T-cell (primary cell): ENCODE results near the gene UHRF1. TPM values are rescaled to one million over a fixed set of nuclear protein-coding genes. Genes with fewer than 3 reads are reported as not detected.

Experiments used
- ATAC-seq, 4 experiments: fragments of 200-7000 bp in 3 of 4; fragments of 150-1000 bp in 1 of 4; cut with Tn5 transposase; replicated peaks in 1 of 4; 1 replicate in 3 of 4; 2 replicates in 1 of 4; pipeline ENCODE4 v1.10.0; 2021; ENCODE audit warnings: moderate library complexity in 3 of 4, mild to moderate bottlenecking in 2 of 4, moderate number of reproducible peaks in 1 of 4
- CTCF ChIA-PET, 2 donors: fragments of 300-600 bp; sonication (Branson Sonifier 250); formaldehyde crosslinking; loops; one replicate each; lab custom pipeline; 2022; ENCODE audit warnings: antibody characterized with exemption in 2 of 2; lab: Charles Lee
- POLR2A ChIA-PET, 2 donors: fragments of 300-600 bp; sonication (Branson Sonifier 250); formaldehyde crosslinking; loops; one replicate each; lab custom pipeline; 2022; ENCODE audit warnings: antibody characterized with exemption in 2 of 2; lab: Charles Lee
- DNase-seq, 35 experiments: peaks; one replicate each; pipeline versions ENCODE4 v3.0.0 to v3.0.0-alpha.2; 2013 to 2023
- H3K27ac ChIP-seq: one replicate; pipeline ENCODE4 v1.5.1; 2013; ENCODE audit warnings: low read length
- H3K27me3 ChIP-seq, 2 experiments: replicated peaks in 1 of 2; 1 replicate in 1 of 2; 2 replicates in 1 of 2; pipeline versions ENCODE4 v1.6.1 to v1.7.0; 2013; ENCODE audit warnings: low read length in 1 of 2, mixed read lengths in 1 of 2; ENCODE audit not compliant: control insufficient read depth in 2 of 2, insufficient read depth in 2 of 2; ENCODE audit errors: extremely low read depth in 1 of 2
- H3K36me3 ChIP-seq, 2 donors: 1 replicate in 1 of 2; 2 replicates in 1 of 2; pipeline versions ENCODE4 v1.6.1 to v1.7.0; 2013; ENCODE audit warnings: low read length in 1 of 2; ENCODE audit not compliant: control insufficient read depth in 2 of 2, insufficient read depth in 1 of 2; ENCODE audit errors: extremely low read depth in 1 of 2
- H3K4me1 ChIP-seq, 2 experiments: 1 replicate in 1 of 2; 2 replicates in 1 of 2; pipeline versions ENCODE4 v1.6.1 to v1.7.0; 2013; ENCODE audit warnings: low read length in 2 of 2, mixed read lengths in 1 of 2; ENCODE audit not compliant: insufficient read depth in 2 of 2, control insufficient read depth in 1 of 2; ENCODE audit errors: extremely low read depth in 1 of 2
- H3K4me3 ChIP-seq, 2 donors: 1 replicate in 1 of 2; 2 replicates in 1 of 2; pipeline versions ENCODE4 v1.5.1 to v1.7.0; 2013; ENCODE audit warnings: mild to moderate bottlenecking in 2 of 2, low read length in 1 of 2, moderate library complexity in 1 of 2; ENCODE audit not compliant: control insufficient read depth in 1 of 2; ENCODE audit errors: extremely low read depth in 1 of 2
- H3K9me3 ChIP-seq: 2 replicates; pipeline ENCODE4 v1.7.0; 2013
- H3K27ac Mint-ChIP-seq, 2 donors: one replicate each; pipeline ENCODE4 v1.8.0; 2020 to 2021; ENCODE audit warnings: mild to moderate bottlenecking in 2 of 2, mixed read lengths in 2 of 2
- H3K27me3 Mint-ChIP-seq, 2 donors: one replicate each; pipeline ENCODE4 v1.8.0; 2021 to 2022; ENCODE audit warnings: mixed read lengths in 2 of 2
- H3K36me3 Mint-ChIP-seq: one replicate; pipeline ENCODE4 v1.8.0; 2021; ENCODE audit warnings: mixed read lengths
- H3K4me1 Mint-ChIP-seq, 3 donors: one replicate each; pipeline ENCODE4 v1.8.0; 2020 to 2022; ENCODE audit warnings: mixed read lengths in 3 of 3, mild to moderate bottlenecking in 1 of 3
- H3K4me3 Mint-ChIP-seq, 3 donors: one replicate each; pipeline ENCODE4 v1.8.0; 2020 to 2022; ENCODE audit warnings: mild to moderate bottlenecking in 3 of 3, mixed read lengths in 3 of 3, moderate library complexity in 3 of 3
- H3K9me3 Mint-ChIP-seq, 3 donors: one replicate each; pipeline ENCODE4 v1.8.0; 2020 to 2022; ENCODE audit warnings: mixed read lengths in 3 of 3
- WGBS: methylation state at CpG from one replicate; pipeline ENCODE4 v1.1.5; 2013; ENCODE audit warnings: missing lambda C conversion rate; ENCODE audit not compliant: insufficient coverage; 5-methylcytosine and 5-hydroxymethylcytosine counted together
- total RNA-seq, 35 experiments: library from RNA in 6 of 35; stranded (reverse) in 6 of 35; fragments of 120-200 nt in 1 of 35; gene quantifications; one replicate each; pipeline versions ENCODE4 v1.2.1 to v1.2.4 and lab custom pipeline; 2013 to 2026

The UHRF1 gene
- total RNA-seq, 5 donors from 2014 or later (not counting 1 experiment from before 2014, with no cell fraction given), result 0.89 to 3.1 (median 2.0) TPM

DNA sequence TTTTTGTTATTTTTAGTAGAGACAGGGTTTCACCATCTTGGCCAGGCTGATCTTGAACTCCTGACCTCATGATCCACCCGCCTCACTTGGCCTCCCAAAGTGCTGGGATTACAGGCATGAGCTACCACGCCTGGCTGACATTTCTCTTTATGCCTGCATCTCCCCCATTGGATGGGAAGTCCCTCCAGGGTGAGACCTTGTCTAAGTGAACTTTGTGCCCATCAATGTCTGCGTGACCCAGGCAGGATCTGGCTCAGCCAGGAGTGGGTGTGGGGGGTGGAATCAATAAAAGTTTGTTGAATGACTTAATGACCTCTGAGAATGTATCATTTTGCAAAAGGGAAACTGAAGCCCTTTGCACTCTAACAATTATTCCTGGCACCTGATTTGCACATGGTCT lies 4.8 kb upstream of the UHRF1 start:
- Histone ChIP-seq H3K36me3 (peaks cover 3 to 4% of the 10 kb centered on the region in 2 donors), H3K9me3 (no peaks in the 10 kb centered on the region), H3K4me1 (peaks cover 0 to 24% of the 10 kb centered on the region in 2 experiments), H3K27me3 (peaks cover 0 to 4% of the 10 kb centered on the region in 2 experiments), H3K4me3 (no peak overlapping the region), H3K27ac (no peak overlapping the region)
- ATAC-seq (no peak), DNase-seq (no peak)
- ChIA-PET POLR2A (no interaction called here), CTCF (interaction anchor here in 1 of 2 donors (0.8 kb wide), 1 partner anchor 32 kb away, joined by 3 read pairs; no protein-coding TSS in a partner anchor)
- Mint-ChIP-seq H3K27me3 (no peaks in the 10 kb centered on the region), H3K36me3 (no peaks in the 10 kb centered on the region), H3K4me1 (peaks cover 14 to 27% (median 25%) of the 10 kb centered on the region in 3 donors), H3K9me3 (no peaks in the 10 kb centered on the region), H3K4me3 (no peak overlapping the region), H3K27ac (no peak overlapping the region)
- 94% methylated on average over 2 of the region's 3 CpGs for WGBS

DNA sequence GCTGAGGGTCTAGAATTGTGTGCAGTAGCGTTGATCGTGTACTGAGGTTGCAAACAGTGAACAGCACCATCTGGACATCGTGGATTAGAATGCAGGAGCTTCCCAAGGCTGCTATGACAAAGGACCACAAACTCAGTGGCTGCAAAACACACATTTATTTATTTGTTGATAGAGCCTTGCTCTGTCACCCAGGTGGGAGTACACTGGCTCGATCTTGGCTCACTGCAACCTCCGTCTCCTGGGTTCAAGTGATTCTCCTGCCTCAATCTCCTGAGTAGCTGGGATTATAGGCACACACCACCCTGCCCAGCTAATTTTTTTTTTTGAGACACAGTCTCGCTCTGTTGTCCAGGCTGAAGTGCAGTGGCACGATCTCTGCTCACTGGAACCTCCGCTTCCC lies 2.3 kb upstream of the UHRF1 start:
- Mint-ChIP-seq H3K36me3 (no peaks in the 10 kb centered on the region), H3K27me3 (no peaks in the 10 kb centered on the region), H3K4me1 (peaks cover 31 to 44% (median 33%) of the 10 kb centered on the region in 3 donors), H3K4me3 (no peak overlapping the region), H3K9me3 (no peaks in the 10 kb centered on the region), H3K27ac (no peak overlapping the region)
- Histone ChIP-seq H3K36me3 (peaks cover 3 to 4% of the 10 kb centered on the region in 2 donors), H3K9me3 (no peaks in the 10 kb centered on the region), H3K4me3 (no peak overlapping the region), H3K4me1 (peaks cover 10 to 40% of the 10 kb centered on the region in 2 experiments), H3K27me3 (peaks cover 0 to 4% of the 10 kb centered on the region in 2 experiments), H3K27ac (no peak overlapping the region)
- DNase-seq (no peak), ATAC-seq (no peak)
- ChIA-PET POLR2A (no interaction called here), CTCF (interaction anchor here in 1 of 2 donors (0.6 kb wide), 1 partner anchor 54 kb away, joined by 4 read pairs; no protein-coding TSS in a partner anchor)
- WGBS, result 97% methylated on average over 5 of the region's 8 CpGs

DNA sequence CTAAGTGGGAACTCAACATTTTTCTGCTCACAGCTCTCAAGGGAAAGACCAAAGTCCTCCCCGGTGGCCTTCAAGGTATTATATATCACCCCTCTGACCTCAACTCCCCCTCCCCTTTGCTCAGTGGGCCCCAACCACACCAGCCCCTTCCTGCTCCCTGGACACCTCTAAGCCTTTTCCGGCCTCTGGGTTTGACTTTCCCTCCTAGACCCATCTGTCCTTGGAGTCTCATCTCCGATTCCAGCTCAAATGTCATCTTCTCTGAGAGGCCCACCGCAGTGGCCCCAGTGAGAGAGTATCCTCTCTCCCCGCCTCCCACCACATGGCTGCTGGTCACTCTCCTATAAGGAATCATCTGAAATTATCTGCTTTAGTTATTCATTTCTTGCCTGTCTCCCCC lies 941 bp upstream of the UHRF1 start:
- ChIA-PET POLR2A (no interaction called here), CTCF (interaction anchor here in 1 of 2 donors (0.8 kb wide), 1 partner anchor 38 kb away, joined by 3 read pairs; no protein-coding TSS in a partner anchor)
- Mint-ChIP-seq H3K27ac (peak overlapping the region; percentile 45 to 56), H3K4me1 (peaks cover 40 to 55% (median 42%) of the 10 kb centered on the region in 3 donors), H3K4me3 (peak overlapping the region; percentile 61 to 67 (median 65)), H3K27me3 (no peaks in the 10 kb centered on the region), H3K36me3 (no peaks in the 10 kb centered on the region), H3K9me3 (no peaks in the 10 kb centered on the region)
- Histone ChIP-seq H3K4me3 (no peak overlapping the region), H3K9me3 (no peaks in the 10 kb centered on the region), H3K27ac (no peak overlapping the region), H3K36me3 (peaks cover 3 to 4% of the 10 kb centered on the region in 2 donors), H3K4me1 (peaks cover 13 to 54% of the 10 kb centered on the region in 2 experiments), H3K27me3 (peaks cover 0 to 4% of the 10 kb centered on the region in 2 experiments)
- ATAC-seq (no peak), DNase-seq (no peak)
- WGBS, result 97% methylated on average over 4 of the region's 5 CpGs

DNA sequence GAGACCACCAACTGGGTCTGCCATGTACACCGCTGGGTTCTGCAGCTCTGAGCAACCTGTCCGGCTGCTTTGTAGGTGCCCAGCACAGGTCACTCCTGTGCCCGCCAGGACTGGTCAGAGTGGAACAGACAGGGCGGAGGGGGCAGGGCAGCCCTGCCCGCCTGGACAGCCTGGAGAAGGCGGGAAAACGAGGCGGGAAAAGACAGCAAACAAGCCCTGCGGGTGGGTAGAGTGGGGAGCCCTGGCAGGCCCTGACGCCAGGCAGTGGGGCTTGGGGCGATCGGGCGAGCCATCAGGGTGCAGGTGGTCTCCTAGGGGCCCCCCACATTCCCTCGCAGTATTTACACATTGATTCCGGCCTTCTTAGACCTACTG lies 533 bp upstream of the UHRF1 start:
- H3K27me3 ChIP-seq, result peaks cover 0 to 4% of the 10 kb centered on the region in 2 experiments
- Mint-ChIP-seq H3K4me1 (peaks cover 44 to 57% (median 45%) of the 10 kb centered on the region in 3 donors), H3K27me3 (no peaks in the 10 kb centered on the region), H3K27ac (no peak overlapping the region), H3K36me3 (no peaks in the 10 kb centered on the region), H3K9me3 (no peaks in the 10 kb centered on the region), H3K4me3 (peak overlapping the region; percentile 61 to 67 (median 65))
- H3K4me1 ChIP-seq, result peaks cover 14 to 58% of the 10 kb centered on the region in 2 experiments
- DNase-seq (no peak), ATAC-seq (no peak)
- ChIA-PET POLR2A (no interaction called here), CTCF (no interaction called here)
- WGBS, result 92% methylated on average over 10 of the region's 15 CpGs
- H3K36me3 ChIP-seq, result peaks cover 3 to 4% of the 10 kb centered on the region in 2 donors
- no peak overlapping the region for H3K27ac ChIP-seq
- no peak overlapping the region for H3K4me3 ChIP-seq
- H3K9me3 ChIP-seq, result no peaks in the 10 kb centered on the region

DNA sequence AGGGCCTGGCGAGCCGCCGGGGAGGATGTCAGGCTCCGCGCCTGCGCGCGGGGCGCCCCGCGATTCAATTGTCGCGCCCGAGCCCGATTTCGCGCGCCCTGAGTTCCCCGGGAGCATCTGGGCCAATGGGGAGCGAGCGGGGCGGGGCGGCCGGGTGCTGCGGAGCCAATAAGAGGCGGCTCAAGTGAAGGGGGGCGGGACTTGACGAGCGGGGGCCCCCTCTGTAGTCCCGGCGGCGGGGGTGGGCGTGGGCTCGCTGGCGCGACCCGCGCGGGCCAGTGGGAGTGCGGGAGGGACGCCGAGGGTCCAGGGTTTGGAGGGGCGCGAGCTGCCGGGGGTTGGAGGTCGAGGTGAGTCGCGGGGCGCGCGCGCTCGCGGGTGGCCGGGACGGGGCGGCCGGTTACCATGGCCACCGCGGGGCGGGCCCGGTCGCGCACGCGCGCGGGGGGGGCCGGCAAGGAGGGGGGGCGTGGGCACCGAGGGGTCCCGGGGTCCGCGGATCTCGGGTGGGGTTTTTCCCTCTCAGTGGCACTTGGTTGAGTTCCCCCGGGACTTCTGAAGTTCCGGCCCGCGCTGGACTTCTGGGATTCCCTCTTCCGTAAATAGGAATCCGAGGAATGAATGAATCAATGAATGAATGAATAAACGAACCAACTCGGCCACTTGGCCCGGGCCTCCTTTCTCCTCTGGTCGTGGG lies 744 bp downstream of the UHRF1 start:
- CTCF ChIA-PET, result no interaction called here
- H3K4me3 Mint-ChIP-seq, result peak overlapping the region; percentile 87 to 99 (median 99)
- ATAC-seq, result peak; percentile 83 to 89 (median 86)
- POLR2A ChIA-PET, result no interaction called here
- Histone ChIP-seq H3K27me3 (peaks cover 0 to 4% of the 10 kb centered on the region in 2 experiments), H3K4me3 (peak overlapping the region; percentile 37 to 41), H3K27ac (no peak overlapping the region), H3K4me1 (peaks cover 22 to 66% of the 10 kb centered on the region in 2 experiments), H3K36me3 (peaks cover 3 to 4% of the 10 kb centered on the region in 2 donors), H3K9me3 (no peaks in the 10 kb centered on the region)
- peaks cover 53 to 68% (median 55%) of the 10 kb centered on the region in 3 donors for H3K4me1 Mint-ChIP-seq
- peak; percentile 81 to 96 (median 92) for DNase-seq
- no peaks in the 10 kb centered on the region for H3K36me3 Mint-ChIP-seq
- H3K27me3 Mint-ChIP-seq, result no peaks in the 10 kb centered on the region
- no peaks in the 10 kb centered on the region for H3K9me3 Mint-ChIP-seq
- under 1% methylated on average over 58 of the region's 85 CpGs for WGBS
- no peak overlapping the region for H3K27ac Mint-ChIP-seq

DNA sequence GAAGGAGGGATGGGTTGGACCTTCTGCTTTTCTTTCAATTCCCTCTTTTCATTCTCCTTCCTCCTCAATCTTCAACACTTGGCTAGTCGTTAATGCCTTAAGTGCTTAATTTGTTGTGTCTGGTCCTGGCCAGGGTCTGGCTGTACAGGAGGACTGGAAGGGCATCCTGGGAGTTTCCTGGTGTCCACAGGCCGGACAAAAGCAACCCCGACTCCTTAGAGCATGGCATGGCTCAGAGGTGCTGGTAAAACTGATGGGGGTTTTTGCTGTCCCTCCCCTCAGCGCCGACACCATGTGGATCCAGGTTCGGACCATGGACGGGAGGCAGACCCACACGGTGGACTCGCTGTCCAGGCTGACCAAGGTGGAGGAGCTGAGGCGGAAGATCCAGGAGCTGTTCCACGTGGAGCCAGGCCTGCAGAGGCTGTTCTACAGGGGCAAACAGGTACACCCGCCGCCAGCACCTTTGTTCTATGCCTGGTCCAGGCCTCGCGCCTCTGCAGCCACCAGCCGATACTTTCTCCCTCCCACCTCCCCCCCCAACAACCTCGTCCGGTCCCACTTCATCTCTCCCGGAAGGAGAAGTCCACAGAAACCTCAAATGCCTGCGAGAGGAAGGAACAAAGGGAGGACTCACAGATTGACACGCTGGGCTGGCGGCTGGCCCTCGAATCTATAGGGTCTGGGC lies 1.4 kb downstream of the UHRF1 start:
- H3K27me3 Mint-ChIP-seq, result no peaks in the 10 kb centered on the region
- Histone ChIP-seq H3K27ac (peak overlapping the region; percentile 60), H3K27me3 (peaks cover 0 to 4% of the 10 kb centered on the region in 2 experiments), H3K4me1 (peaks cover 25 to 73% of the 10 kb centered on the region in 2 experiments), H3K4me3 (peak overlapping the region; percentile 37 to 41), H3K36me3 (peaks cover 3 to 4% of the 10 kb centered on the region in 2 donors), H3K9me3 (no peaks in the 10 kb centered on the region)
- no peak for ATAC-seq
- peaks cover 53 to 66% (median 61%) of the 10 kb centered on the region in 3 donors for H3K4me1 Mint-ChIP-seq
- DNase-seq, result peak in 1 of 35 experiments; percentile 38
- no peaks in the 10 kb centered on the region for H3K9me3 Mint-ChIP-seq
- no peaks in the 10 kb centered on the region for H3K36me3 Mint-ChIP-seq
- H3K27ac Mint-ChIP-seq, result peak overlapping the region; percentile 92 to 99
- POLR2A ChIA-PET, result no interaction called here
- peak overlapping the region; percentile 87 to 99 (median 99) for H3K4me3 Mint-ChIP-seq
- WGBS, result 8% methylated on average over 14 of the region's 23 CpGs
- CTCF ChIA-PET, result interaction anchor here (0.6 to 2.3 kb wide), 12 partner anchors 38 to 123 kb away, joined by 3 to 28 read pairs (median 6); partner anchors contain the start of gene PLIN3 (in 1 of the 2)
